Ammon's horn (tissue), 1 donor: ENCODE results near the gene TRIM29.
A peak's percentile ranks its signal among the peaks of the same experiment; 100 is the strongest.

Source experiments
- DNase-seq: peaks from one replicate; pipeline ENCODE4 v3.0.0-alpha.2; 2016; ENCODE audit warnings: low spot score

The TRIM29 gene

GRCh38 chr11:120139316-120140069 lies 1.6 kb upstream of the TRIM29 start:
- DNase-seq, result no peak

DNA sequence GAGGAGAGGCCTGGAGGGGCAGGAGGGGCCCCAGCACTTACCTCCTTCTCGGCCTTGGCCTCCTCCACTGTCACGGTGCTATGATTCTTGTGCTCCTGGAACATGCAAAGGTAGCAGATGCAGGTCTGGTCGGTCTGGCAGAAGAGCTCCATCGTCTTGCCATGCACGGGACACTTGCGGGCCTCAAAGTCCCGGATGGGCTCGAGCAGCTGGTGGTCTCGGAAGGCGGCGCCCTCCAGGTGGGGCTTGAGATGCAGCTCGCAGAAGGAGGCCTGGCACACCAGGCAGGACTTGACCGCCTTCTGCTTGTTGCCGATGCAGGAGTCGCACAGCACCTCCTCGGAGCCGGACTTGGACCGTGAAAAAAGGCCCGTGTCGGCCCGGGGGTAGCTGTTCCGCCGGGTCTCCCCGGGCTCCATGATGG lies 714 bp downstream of the TRIM29 start:
- no peak for DNase-seq

- DNase-seq, result no peak
These were observed 1.6 kb downstream of the TRIM29 start for GRCh38 chr11:120136356-120136755.

DNA sequence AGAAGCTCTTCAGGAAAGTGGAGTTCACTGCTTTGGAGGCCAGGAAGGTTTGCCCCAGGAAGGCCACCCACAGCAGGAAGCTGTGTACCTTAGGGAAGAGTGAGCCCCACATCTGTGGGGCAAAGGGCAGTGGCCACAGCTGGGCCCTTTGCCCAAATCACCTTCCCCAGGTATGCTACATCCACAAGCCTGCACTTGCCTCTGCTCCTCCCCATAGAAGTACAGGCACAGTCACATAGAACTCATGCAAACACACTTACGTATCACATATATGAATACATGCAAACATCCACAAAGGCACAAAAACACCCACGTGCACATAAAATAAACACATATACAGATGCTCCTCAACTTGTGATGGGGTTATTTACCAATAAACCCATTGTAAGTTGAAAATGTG lies 2.1 kb downstream of the TRIM29 start:
- DNase-seq, result no peak

DNA sequence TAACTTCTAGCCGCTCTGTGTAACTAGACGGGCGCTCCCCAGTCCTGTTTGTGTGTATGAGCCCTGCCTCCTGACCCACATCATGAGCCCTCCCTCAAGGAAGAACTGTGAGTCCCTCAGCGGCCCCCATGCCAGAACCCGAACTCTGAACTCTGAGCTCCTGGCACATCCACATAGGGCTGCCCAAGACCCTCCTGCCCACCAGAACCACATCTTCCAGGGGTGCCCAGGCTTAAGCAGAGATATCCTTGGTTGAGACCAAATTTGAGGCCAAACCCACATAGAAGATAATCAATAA lies 3.0 kb downstream of the TRIM29 start:
- no peak for DNase-seq

- no peak for DNase-seq
These were observed 3.6 kb downstream of the TRIM29 start for GRCh38 chr11:120134106-120134930.

DNA sequence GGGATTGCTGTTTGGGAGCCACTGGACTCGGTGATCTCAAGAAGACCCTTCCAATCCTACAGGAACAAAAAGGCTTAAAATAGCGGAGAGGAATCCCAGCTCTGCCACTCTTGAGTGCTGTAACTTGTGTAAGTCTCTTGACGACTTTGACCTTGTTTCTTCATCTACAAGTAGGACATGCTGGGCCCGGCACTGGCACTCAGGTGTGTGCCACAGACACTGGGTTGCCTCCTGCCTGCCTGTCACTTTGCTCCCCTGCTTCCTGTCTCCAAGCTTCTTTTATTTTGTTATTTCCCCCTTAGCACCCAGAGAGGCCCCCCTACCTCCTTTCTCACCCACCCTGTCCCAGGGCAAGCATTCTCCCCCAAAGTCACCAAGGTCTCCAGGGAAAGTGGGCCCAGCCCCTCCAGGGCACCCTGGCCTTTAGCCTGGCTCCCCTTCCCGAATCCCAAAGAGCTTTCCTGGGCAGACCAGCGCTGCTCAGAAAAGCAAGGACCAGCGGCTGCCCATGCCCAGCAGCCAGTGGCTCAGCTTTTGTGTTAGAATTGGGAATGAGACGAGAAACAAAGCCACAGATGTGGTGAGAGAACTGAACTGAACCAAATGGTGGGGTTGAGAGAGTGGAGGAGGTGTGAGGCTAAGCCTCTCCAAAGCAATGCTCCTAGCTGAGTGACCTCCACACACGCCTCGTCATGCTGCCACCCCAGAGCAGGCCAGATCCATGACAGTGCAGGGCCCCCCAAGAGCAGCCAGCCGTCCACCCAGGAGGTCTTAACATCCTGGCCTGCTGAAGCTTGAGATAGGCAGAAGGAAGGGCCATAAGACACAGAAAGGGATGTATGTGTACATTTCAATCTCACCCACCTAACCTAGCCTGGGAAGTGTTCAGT lies 4.5 kb downstream of the TRIM29 start:
- DNase-seq, result no peak

GRCh38 chr11:120132645-120133185 lies 5.2 kb downstream of the TRIM29 start:
- DNase-seq, result no peak

- DNase-seq, result no peak
These were observed 5.8 kb downstream of the TRIM29 start for GRCh38 chr11:120131941-120132644.

GRCh38 chr11:120130991-120131760 lies 6.7 kb downstream of the TRIM29 start:
- no peak for DNase-seq

- DNase-seq, result no peak
These were observed 7.5 kb downstream of the TRIM29 start for GRCh38 chr11:120130176-120130980.

GRCh38 chr11:120129570-120129969 lies 8.3 kb downstream of the TRIM29 start:
- DNase-seq, result no peak

DNA sequence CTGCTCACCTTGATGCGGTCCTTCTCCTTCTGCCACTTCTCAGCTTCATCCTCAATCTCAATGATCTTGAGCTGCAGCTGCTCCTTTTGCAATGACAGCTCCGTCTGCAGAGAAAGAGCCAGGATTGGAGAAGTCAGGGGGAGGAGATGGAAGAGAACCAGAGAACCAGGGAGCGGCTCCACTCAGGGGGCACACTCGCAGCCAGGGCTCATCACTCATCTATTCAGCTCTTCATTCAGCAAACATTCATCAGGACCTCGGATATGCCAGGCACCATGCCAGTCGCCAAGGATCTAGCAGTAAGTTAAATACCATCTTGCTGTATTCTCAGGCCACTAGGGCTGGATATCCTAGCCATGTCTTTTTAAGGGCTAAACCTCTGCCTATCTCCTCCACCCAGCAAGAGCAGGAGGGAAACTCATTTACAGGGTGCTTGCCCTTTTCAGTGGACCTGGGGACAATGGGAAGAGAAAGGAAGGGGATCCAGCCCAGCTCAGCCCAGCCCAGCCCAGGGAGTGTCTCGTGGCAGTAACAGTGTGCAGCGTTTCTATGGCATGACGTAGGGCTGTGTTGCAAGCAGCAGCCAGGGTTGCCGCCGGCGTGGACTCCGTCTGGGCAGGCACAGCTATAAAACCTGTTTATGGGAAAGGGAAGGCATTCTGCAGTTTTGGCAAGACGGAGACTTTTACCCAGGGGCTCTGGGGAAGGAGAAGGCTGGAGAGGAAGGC lies 9.4 kb downstream of the TRIM29 start:
- peak; percentile 32 for DNase-seq

GRCh38 chr11:120127236-120127635 lies 10.7 kb downstream of the TRIM29 start:
- DNase-seq, result no peak

GRCh38 chr11:120126620-120127019 lies 11.3 kb downstream of the TRIM29 start:
- no peak for DNase-seq

GRCh38 chr11:120125509-120125908 lies 12.4 kb downstream of the TRIM29 start:
- DNase-seq, result no peak

GRCh38 chr11:120125024-120125423 lies 12.9 kb downstream of the TRIM29 start:
- no peak for DNase-seq

GRCh38 chr11:120124355-120124754 lies 13.6 kb downstream of the TRIM29 start:
- DNase-seq, result no peak

GRCh38 chr11:120123946-120124345 lies 14.0 kb downstream of the TRIM29 start:
- no peak for DNase-seq
